ENCODE measurements around the gene HS6ST3.

Gene HS6ST3

GRCh38 chr13:96460609-96461008, 370.7 kb downstream of the HS6ST3 start:
- TF ChIP-seq, protein P1, sequence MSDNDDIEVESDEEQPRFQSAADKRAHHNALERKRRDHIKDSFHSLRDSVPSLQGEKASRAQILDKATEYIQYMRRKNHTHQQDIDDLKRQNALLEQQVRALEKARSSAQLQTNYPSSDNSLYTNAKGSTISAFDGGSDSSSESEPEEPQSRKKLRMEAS (IDR thresholded peaks at IDR 0.05): no peak

DNA sequence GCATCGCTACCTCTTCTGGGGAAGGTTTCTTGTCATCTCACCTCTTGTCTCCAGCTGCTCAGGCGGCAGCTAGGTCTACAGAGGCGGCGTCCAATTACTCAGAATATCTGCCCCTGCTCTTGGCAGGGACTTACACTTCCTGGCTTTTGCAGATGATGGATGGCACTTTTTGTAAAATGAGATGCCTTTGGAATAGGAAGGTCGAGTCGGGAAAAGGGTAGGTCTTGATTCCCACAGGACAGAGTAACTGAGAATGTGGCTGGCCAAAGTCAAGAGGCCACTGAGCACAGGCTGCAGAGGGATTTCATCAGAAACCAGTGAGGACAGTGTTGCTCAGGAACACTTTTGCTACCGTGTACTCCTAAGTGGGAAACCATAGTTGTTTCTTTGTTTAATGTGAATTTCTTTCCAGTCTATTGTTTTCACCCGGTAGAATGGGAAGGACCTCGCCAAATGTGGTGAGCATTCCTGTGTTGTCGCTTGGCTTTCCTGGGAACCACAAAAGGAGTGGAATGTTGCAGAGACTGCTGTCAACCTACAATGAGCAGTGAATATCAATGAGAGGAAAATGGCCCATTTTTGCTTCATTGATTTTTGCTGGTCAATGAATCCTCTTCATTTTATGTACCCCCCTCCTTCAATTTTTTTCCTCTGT, 383.7 kb downstream of the HS6ST3 start:
- TF ChIP-seq TCF12 (IDR thresholded peaks at IDR 0.05; ENCODE audit: low read depth) (no peak), ZBTB7A (IDR thresholded peaks at IDR 0.05; ENCODE audit: low read depth) (no peak), USF1 (IDR thresholded peaks at IDR 0.05) (no peak), NFIC (IDR thresholded peaks at IDR 0.05) (no peak), EGR1 (IDR thresholded peaks at IDR 0.05) (no peak), CEBPB (IDR thresholded peaks at IDR 0.05) (no peak), TAF1 (IDR thresholded peaks at IDR 0.05; ENCODE audit: low read depth) (no peak), REST (IDR thresholded peaks at IDR 0.05; ENCODE audit: low read depth) (no peak), EP300 (IDR thresholded peaks at IDR 0.05; ENCODE audit: borderline replicate concordance) (no peak), RAD21 (IDR thresholded peaks at IDR 0.05; ENCODE audit: low read depth) (no peak)
- TF ChIP-seq, protein P1 (IDR thresholded peaks at IDR 0.05): no peak

GRCh38 chr13:96474181-96474557, 384.3 kb downstream of the HS6ST3 start:
- TF ChIP-seq, protein P1 (IDR thresholded peaks at IDR 0.05): no peak
- TF ChIP-seq TEAD4 (IDR thresholded peaks at IDR 0.05): no peak
- TF ChIP-seq ZBTB7A (IDR thresholded peaks at IDR 0.05; ENCODE audit: low read depth): no peak
- no peak for TF ChIP-seq EGR1 (IDR thresholded peaks at IDR 0.05)
- no peak for TF ChIP-seq TCF12 (IDR thresholded peaks at IDR 0.05; ENCODE audit: low read depth)
- no peak for TF ChIP-seq CEBPB (IDR thresholded peaks at IDR 0.05)
- TF ChIP-seq YY1 (IDR thresholded peaks at IDR 0.05; ENCODE audit: low read depth): no peak
- no peak for TF ChIP-seq USF1 (IDR thresholded peaks at IDR 0.05)
- no peak for TF ChIP-seq NFIC (IDR thresholded peaks at IDR 0.05)
- TF ChIP-seq REST (IDR thresholded peaks at IDR 0.05; ENCODE audit: low read depth): no peak
- no peak for TF ChIP-seq TAF1 (IDR thresholded peaks at IDR 0.05; ENCODE audit: low read depth)
- TF ChIP-seq FOXM1 (IDR thresholded peaks at IDR 0.05; ENCODE audit: borderline replicate concordance, low read depth): no peak
- no peak for TF ChIP-seq EP300 (IDR thresholded peaks at IDR 0.05; ENCODE audit: borderline replicate concordance)
- TF ChIP-seq RAD21 (IDR thresholded peaks at IDR 0.05; ENCODE audit: low read depth): no peak
- TF ChIP-seq CREB1 (IDR thresholded peaks at IDR 0.05; ENCODE audit: low read depth): no peak

DNA sequence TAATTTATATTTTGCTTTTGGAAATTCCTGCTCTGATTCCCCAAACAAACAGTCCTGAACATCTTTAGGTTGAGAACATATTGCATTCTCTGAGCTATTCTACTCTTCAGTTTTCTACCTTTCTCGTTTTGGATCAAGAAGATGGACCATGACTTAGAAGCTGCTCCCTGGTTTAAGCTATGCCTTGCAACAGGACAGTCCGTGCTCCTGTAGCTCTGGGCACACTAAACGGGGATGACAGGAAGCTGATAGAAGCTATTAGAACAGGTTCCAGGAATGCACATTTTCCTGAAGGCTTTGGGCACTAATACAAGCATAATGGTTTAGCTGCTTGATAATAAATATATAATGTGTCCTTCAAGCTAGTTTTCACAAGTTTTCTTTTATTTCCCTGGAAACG, 385.2 kb downstream of the HS6ST3 start:
- TF ChIP-seq EGR1 (IDR thresholded peaks at IDR 0.05) (no peak), NFIC (IDR thresholded peaks at IDR 0.05) (no peak), CREB1 (IDR thresholded peaks at IDR 0.05; ENCODE audit: low read depth) (no peak), FOXM1 (IDR thresholded peaks at IDR 0.05; ENCODE audit: borderline replicate concordance, low read depth) (no peak), YY1 (IDR thresholded peaks at IDR 0.05; ENCODE audit: low read depth) (no peak), CEBPB (IDR thresholded peaks at IDR 0.05) (no peak)

- no peak for TF ChIP-seq FOXM1 (IDR thresholded peaks at IDR 0.05; ENCODE audit: borderline replicate concordance, low read depth)
- TF ChIP-seq REST (IDR thresholded peaks at IDR 0.05; ENCODE audit: low read depth): no peak
- no peak for TF ChIP-seq TAF1 (IDR thresholded peaks at IDR 0.05; ENCODE audit: low read depth)
- no peak for TF ChIP-seq NFIC (IDR thresholded peaks at IDR 0.05)
- TF ChIP-seq, protein P1 (IDR thresholded peaks at IDR 0.05): no peak
- no peak for TF ChIP-seq EGR1 (IDR thresholded peaks at IDR 0.05)
- no peak for TF ChIP-seq CEBPB (IDR thresholded peaks at IDR 0.05)
- TF ChIP-seq RAD21 (IDR thresholded peaks at IDR 0.05; ENCODE audit: low read depth): no peak
Measured at GRCh38 chr13:96481482-96481881, 391.6 kb downstream of the HS6ST3 start.
